Heart left ventricle (tissue), 16 donors: ENCODE data around the gene IST1. TPM values are rescaled to one million over a fixed set of nuclear protein-coding genes. Genes with fewer than 3 reads are reported as not detected.
A peak's percentile ranks its signal among the peaks of the same experiment; 100 is the strongest.

Experiments
- ATAC-seq, 4 donors: fragments of 200-7000 bp; cut with Tn5 transposase; one replicate each; pipeline ENCODE4 v1.9.1; 2020 to 2022; ENCODE audit warnings: moderate library complexity in 4 of 4, mild to moderate bottlenecking in 3 of 4, moderate number of reproducible peaks in 1 of 4
- DNase-seq, 5 donors: peaks; one replicate each; pipeline ENCODE4 v3.0.0-alpha.2; 2020
- H3K27ac ChIP-seq, 12 donors: fragments of 200-600 bp; sonication (generic) in 4 of 12; one replicate each; pipeline versions ENCODE4 v1.5.0 to v1.8.0; 2016 to 2022; ENCODE audit warnings: mild to moderate bottlenecking in 2 of 12
- H3K27me3 ChIP-seq, 9 donors: fragments of 200-600 bp; sonication (generic) in 2 of 9; one replicate each; pipeline versions ENCODE4 v1.5.1 to v1.8.0; 2016 to 2022; ENCODE audit warnings: mild to moderate bottlenecking in 3 of 9
- H3K36me3 ChIP-seq, 9 donors: fragments of 200-600 bp; sonication (generic) in 2 of 9; one replicate each; pipeline versions ENCODE4 v1.5.0 to v1.8.0; 2018 to 2022; ENCODE audit warnings: mild to moderate bottlenecking in 2 of 9
- H3K4me1 ChIP-seq, 12 donors: fragments of 200-600 bp; sonication (generic) in 4 of 12; one replicate each; pipeline versions ENCODE4 v1.5.0 to v1.8.0; 2016 to 2022; ENCODE audit warnings: mild to moderate bottlenecking in 3 of 12
- H3K4me3 ChIP-seq, 12 donors: fragments of 200-600 bp; sonication (generic) in 4 of 12; one replicate each; pipeline versions ENCODE4 v1.5.0 to v1.8.0; 2017 to 2022; ENCODE audit warnings: mild to moderate bottlenecking in 9 of 12, moderate library complexity in 4 of 12
- H3K9me3 ChIP-seq, 12 donors: fragments of 200-600 bp; sonication (generic) in 4 of 12; one replicate each; pipeline versions ENCODE4 v1.5.0 to v1.8.0; 2016 to 2022; ENCODE audit warnings: mild to moderate bottlenecking in 1 of 12
- CTCF ChIP-seq, 12 donors: fragments of 200-600 bp; sonication (generic) in 4 of 12; IDR thresholded peaks; one replicate each; pipeline versions ENCODE4 v1.5.0 to v1.8.0; 2018 to 2022; ENCODE audit warnings: antibody characterized with exemption in 12 of 12, mild to moderate bottlenecking in 5 of 12
- POLR2A ChIP-seq, 2 donors: fragments of 450-650 bp; IDR thresholded peaks; one replicate each; pipeline ENCODE4 v1.6.1; 2017; ENCODE audit warnings: antibody characterized with exemption in 2 of 2, mild to moderate bottlenecking in 2 of 2, moderate library complexity in 2 of 2
- WGBS, 4 donors: extraction: QIAGEN DNeasy Blood & Tissue Kit in 2 of 4; methylation state at CpG; one replicate each; pipeline versions ENCODE4 v1.1.5 to v1.1.7; 2013 to 2018; 5-methylcytosine and 5-hydroxymethylcytosine counted together
- intact Hi-C, 10 donors: fragments of 100-400 bp; cut with DNase I; formaldehyde crosslinking; loops; one replicate each; pipeline versions ENCODE4 v1.11.1 to v1.14.2; 2022
- polyA plus RNA-seq, 2 donors: library from polyadenylated mRNA; stranded (reverse); fragments of 200-250 nt; gene quantifications; one replicate each; pipeline ENCODE4 v1.2.3, GENCODE V29; 2013
- total RNA-seq, 9 donors: library from RNA; depleted of rRNA in 2 of 9; stranded (reverse); fragments of >200 nt in 2 of 9; fragmentation: NEBNext Ultra II Directional in 3 of 9; extraction: Animal tissue kit (Norgen Biotek cat#: 25700) in 3 of 9; gene quantifications; one replicate each; pipeline versions ENCODE4 v1.1.0 to v1.2.4, GENCODE V29; 2016 to 2023
- donor health status: ischemic (EF 13 %, LVEDD 7.1; RV severe dilation, severe dysfunction).
- donor health status: healthy with polysubstance abuse.
- donor health status: DM: no; HTN: yes; CAD: no.
- donor health status: DM: no; HTN: no; CAD: no.
- donor health status: ischemic (EF 25% LVEDD 6.9; RV normal size, moderate dysfunction).
- donor health status: ischemic (EF 25% LVEDD 5.7; RV mildly dilated, moderate dysfunction).
- donor health status: healthy.
- donor health status: DM: yes; HTN: yes; CAD: no.
- donor health status: ischemic (EF 35%, LVEDD 5.7; RV mildly dilated, moderate dysfunction).
- donor health status: nonischemic (EF 11% LVEDD 7.7; RV severe dilation, severe dysfunction).
- donor health status: DM: yes; HTN: yes; CAD: no.
- donor health status: PGD.
- donor health status: ischemic (EF 29% LVEDD 5.4; RV normal size, mild dysfunction).
- donor health status: nonischemic (EF 23%, LVEDD 6.1; RV moderate dilation, normal function).

Gene IST1
- total and polyA plus RNA-seq, 11 donors: 54.5 to 146 (median 108) TPM

- H3K4me3 ChIP-seq: no peak overlapping the region
- WGBS, 4 donors: 79 to 87% (median 82%) methylated on average over 11 of the region's 11 CpGs
- TF ChIP-seq CTCF (IDR thresholded peaks at IDR 0.05) (no peak), POLR2A (IDR thresholded peaks at IDR 0.05) (no peak)
- peaks cover 0 to 82% (median 50%) of the 10 kb centered on the region in 12 donors for H3K4me1 ChIP-seq
- peaks cover 0 to 6% (median 0%) of the 10 kb centered on the region in 12 donors for H3K9me3 ChIP-seq
- intact Hi-C loops: no loop called here
- H3K36me3 ChIP-seq: peaks cover 2 to 64% (median 56%) of the 10 kb centered on the region in 9 donors
- no peak for DNase-seq
- H3K27me3 ChIP-seq: no peaks in the 10 kb centered on the region
- ATAC-seq: no peak
- H3K27ac ChIP-seq: no peak overlapping the region
Measured at GRCh38 chr16:71916397-71916920, 21.1 kb downstream of the IST1 start.

GRCh38 chr16:71917900-71918299 lies 22.6 kb downstream of the IST1 start:
- intact Hi-C loops: no loop called here
- TF ChIP-seq CTCF (IDR thresholded peaks at IDR 0.05) (no peak), POLR2A (IDR thresholded peaks at IDR 0.05) (no peak)
- Histone ChIP-seq H3K9me3 (peaks cover 0 to 6% (median 0%) of the 10 kb centered on the region in 12 donors), H3K36me3 (peaks cover 4 to 76% (median 71%) of the 10 kb centered on the region in 9 donors), H3K27me3 (no peaks in the 10 kb centered on the region), H3K4me1 (peaks cover 0 to 68% (median 47%) of the 10 kb centered on the region in 12 donors), H3K4me3 (no peak overlapping the region), H3K27ac (no peak overlapping the region)
- ATAC-seq (no peak), DNase-seq (no peak)
- 61 to 74% (median 69%) methylated on average over 6 of the region's 6 CpGs for WGBS, 4 donors

- ATAC-seq: peak in 2 of 4 donors; percentile 30 to 73
- DNase-seq: no peak
- H3K27ac ChIP-seq: peak overlapping the region in 2 of 12 donors; percentile 14 to 56
- H3K4me1 ChIP-seq: peaks cover 0 to 67% (median 49%) of the 10 kb centered on the region in 12 donors
- peaks cover 0 to 6% (median 0%) of the 10 kb centered on the region in 12 donors for H3K9me3 ChIP-seq
- peaks cover 8 to 88% (median 82%) of the 10 kb centered on the region in 9 donors for H3K36me3 ChIP-seq
- WGBS, 4 donors: 70 to 91% (median 90%) methylated on average over 3 of the region's 3 CpGs
- intact Hi-C loops: no loop called here
- H3K4me3 ChIP-seq: no peak overlapping the region
- TF ChIP-seq CTCF (IDR thresholded peaks at IDR 0.05) (no peak), POLR2A (IDR thresholded peaks at IDR 0.05) (no peak)
- H3K27me3 ChIP-seq: no peaks in the 10 kb centered on the region
Measured at GRCh38 chr16:71919035-71919434, 23.7 kb downstream of the IST1 start.

- Histone ChIP-seq H3K4me1 (peaks cover 4 to 55% (median 42%) of the 10 kb centered on the region in 12 donors), H3K9me3 (peaks cover 0 to 6% (median 0%) of the 10 kb centered on the region in 12 donors), H3K36me3 (peaks cover 8 to 100% (median 98%) of the 10 kb centered on the region in 9 donors), H3K27me3 (no peaks in the 10 kb centered on the region), H3K4me3 (no peak overlapping the region), H3K27ac (no peak overlapping the region)
- no peak for ATAC-seq
- DNase-seq: no peak
- 60 to 71% (median 67%) methylated on average over 2 of the region's 2 CpGs for WGBS, 4 donors
- no peak for TF ChIP-seq POLR2A (IDR thresholded peaks at IDR 0.05)
- TF ChIP-seq CTCF (IDR thresholded peaks at IDR 0.05): no peak
- intact Hi-C loops: no loop called here
Measured at GRCh38 chr16:71920658-71921057, 25.3 kb downstream of the IST1 start.
